WTC11 (cell line): ENCODE results near the gene AZU1. TPM values are rescaled to one million over a fixed set of nuclear protein-coding genes. Genes with fewer than 3 reads are reported as not detected.

Experiments used
- ATAC-seq: fragments of 200-7000 bp; cut with Tn5 transposase; 2 replicates; pipeline ENCODE4 v1.10.0; 2021; ENCODE audit warnings: mild to moderate bottlenecking, moderate library complexity
- CTCF ChIA-PET: fragments of 300-600 bp; sonication (Branson Sonifier 250); formaldehyde crosslinking; loops from one replicate; lab custom pipeline; 2021; ENCODE audit warnings: antibody characterized with exemption; lab: Charles Lee
- POLR2A ChIA-PET: fragments of 350-600 bp; sonication (Branson Sonifier 250); formaldehyde crosslinking; loops from one replicate; lab custom pipeline; 2021; ENCODE audit warnings: antibody characterized with exemption; lab: Charles Lee
- DNase-seq: peaks from one replicate; pipeline ENCODE4 v3.0.0; 2021; ENCODE audit warnings: low spot score
- H3K27ac Mint-ChIP-seq: 2 replicates; pipeline ENCODE4 v1.8.0; 2021; ENCODE audit warnings: mixed read lengths
- H3K27me3 Mint-ChIP-seq: 2 replicates; pipeline ENCODE4 v1.8.0; 2021; ENCODE audit warnings: low read depth, mild to moderate bottlenecking, moderate library complexity, mixed read lengths
- H3K36me3 Mint-ChIP-seq: 2 replicates; pipeline ENCODE4 v1.8.0; 2021; ENCODE audit warnings: mixed read lengths
- H3K4me1 Mint-ChIP-seq: 2 replicates; pipeline ENCODE4 v1.8.0; 2022; ENCODE audit warnings: mixed read lengths
- H3K4me3 Mint-ChIP-seq: 2 replicates; pipeline ENCODE4 v1.8.0; 2021; ENCODE audit warnings: mild to moderate bottlenecking, moderate library complexity, mixed read lengths
- H3K9me3 Mint-ChIP-seq: 2 replicates; pipeline ENCODE4 v1.8.0; 2021; ENCODE audit warnings: mixed read lengths
- AR ChIP-seq: fragments of 250-450 bp; sonication (Bioruptor Pico); IDR thresholded peaks from 2 replicates; pipeline ENCODE4 v1.9.0; 2021; ENCODE audit warnings: mild to moderate bottlenecking
- ATF2 ChIP-seq: sonication (generic); formaldehyde crosslinking; IDR thresholded peaks from 2 replicates; pipeline ENCODE4 v1.8.1; 2022; ENCODE audit warnings: low read depth, missing genetic modification reagents, borderline replicate concordance
- CDX4 ChIP-seq: fragments of 250-450 bp; sonication (Bioruptor Pico); IDR thresholded peaks from 2 replicates; pipeline ENCODE4 v1.9.0; 2021; ENCODE audit warnings: moderate library complexity, mild to moderate bottlenecking, inconsistent platforms, borderline replicate concordance
- CREB1 ChIP-seq: sonication (generic); formaldehyde crosslinking; IDR thresholded peaks from 2 replicates; pipeline ENCODE4 v1.8.0; 2023; ENCODE audit warnings: mild to moderate bottlenecking, missing genetic modification reagents
- GABPB1 ChIP-seq: sonication (generic); formaldehyde crosslinking; IDR thresholded peaks from 2 replicates; pipeline ENCODE4 v1.8.1; 2023; ENCODE audit warnings: mild to moderate bottlenecking, missing genetic modification reagents
- GRHL2 ChIP-seq: fragments of 250-450 bp; sonication (Bioruptor Pico); IDR thresholded peaks from 2 replicates; pipeline ENCODE4 v1.8.0; 2022; ENCODE audit warnings: mild to moderate bottlenecking, moderate library complexity; ENCODE audit not compliant: insufficient replicate concordance, severe bottlenecking
- GTF2I ChIP-seq: fragments of 250-450 bp; sonication (Bioruptor Pico); conservative IDR thresholded peaks from 2 replicates; pipeline ENCODE4 v1.4.0; 2021; ENCODE audit warnings: mild to moderate bottlenecking
- HMGXB4 ChIP-seq: sonication (generic); formaldehyde crosslinking; IDR thresholded peaks from 2 replicates; pipeline ENCODE4 v1.8.1; 2023; ENCODE audit warnings: mild to moderate bottlenecking, moderate library complexity, missing genetic modification reagents
- IRF2 ChIP-seq: sonication (generic); formaldehyde crosslinking; IDR thresholded peaks from 2 replicates; pipeline ENCODE4 v1.8.0; 2022; ENCODE audit warnings: low read depth, missing genetic modification reagents, borderline replicate concordance
- KAT7 ChIP-seq: sonication (generic); formaldehyde crosslinking; IDR thresholded peaks from 2 replicates; pipeline ENCODE4 v1.8.1; 2023; ENCODE audit warnings: missing genetic modification reagents, mild to moderate bottlenecking, borderline replicate concordance
- NFE2L1 ChIP-seq: sonication (generic); formaldehyde crosslinking; IDR thresholded peaks from 2 replicates; pipeline ENCODE4 v1.8.1; 2023; ENCODE audit warnings: missing genetic modification reagents
- NR2C2 ChIP-seq: sonication (generic); formaldehyde crosslinking; IDR thresholded peaks from 2 replicates; pipeline ENCODE4 v1.8.0; 2022; ENCODE audit warnings: mild to moderate bottlenecking, missing genetic modification reagents
- OVOL2 ChIP-seq: fragments of 250-450 bp; sonication (Bioruptor Pico); IDR thresholded peaks from 2 replicates; pipeline ENCODE4 v1.9.0; 2021; ENCODE audit warnings: mild to moderate bottlenecking, borderline replicate concordance
- TEAD4 ChIP-seq: sonication (generic); formaldehyde crosslinking; IDR thresholded peaks from 2 replicates; pipeline ENCODE4 v1.8.0; 2022; ENCODE audit warnings: mild to moderate bottlenecking, missing genetic modification reagents
- ZNF423 ChIP-seq: fragments of 250-450 bp; sonication (Bioruptor Pico); IDR thresholded peaks from 2 replicates; pipeline ENCODE4 v2.1.2; 2022; ENCODE audit warnings: mild to moderate bottlenecking, moderate library complexity
- ZNF671 ChIP-seq: fragments of 250-450 bp; sonication (Bioruptor Pico); IDR thresholded peaks from 2 replicates; pipeline ENCODE4 v1.8.0; 2021; ENCODE audit warnings: mild to moderate bottlenecking
- ZSCAN18 ChIP-seq: fragments of 250-450 bp; sonication (Bioruptor Pico); IDR thresholded peaks from 2 replicates; pipeline ENCODE4 v2.1.2; 2022; ENCODE audit warnings: mild to moderate bottlenecking, moderate library complexity
- total RNA-seq: library from RNA; stranded (reverse); gene quantifications from 3 replicates; pipeline ENCODE4 v1.2.3, GENCODE V29; 2021

The AZU1 gene
- total RNA-seq, 1 experiment from 2014 or later: 1.2 TPM

- ATAC-seq (no peak), DNase-seq (no peak)
- Mint-ChIP-seq H3K27me3 (no peaks in the 10 kb centered on the region), H3K36me3 (peaks cover 60% of the 10 kb centered on the region), H3K27ac (peak overlapping the region; percentile 57; the same call in 1 of the 2 replicates), H3K4me3 (no peak overlapping the region), H3K9me3 (no peaks in the 10 kb centered on the region), H3K4me1 (peaks cover 14% of the 10 kb centered on the region)
- POLR2A ChIA-PET: no interaction called here
- no peak for TF ChIP-seq TEAD4 (CRISPR knock-in tag)
- TF ChIP-seq GABPB1 (CRISPR knock-in tag): no peak
- no peak for TF ChIP-seq IRF2 (CRISPR knock-in tag)
- TF ChIP-seq GTF2I (CRISPR knock-in tag): no peak
- CTCF ChIA-PET: interaction anchor here (1.4 kb wide), 1 partner anchor 34 kb away, joined by 3 read pairs; no protein-coding TSS in a partner anchor
These were observed 20.7 kb upstream of the AZU1 start for GRCh38 chr19:806815-807421.

- Mint-ChIP-seq H3K9me3 (no peaks in the 10 kb centered on the region), H3K27me3 (no peaks in the 10 kb centered on the region), H3K4me1 (peaks cover 6% of the 10 kb centered on the region), H3K4me3 (no peak overlapping the region), H3K36me3 (peaks cover 56% of the 10 kb centered on the region), H3K27ac (peak overlapping the region; percentile 19)
- POLR2A ChIA-PET: interaction anchor here (1.7 kb wide), 1 partner anchor 9 kb away, joined by 4 read pairs; no protein-coding TSS in a partner anchor
- no peak for ATAC-seq
- CTCF ChIA-PET: interaction anchor here (0.8 to 1.4 kb wide), 2 partner anchors 31 to 35 kb away, joined by 3 read pairs; no protein-coding TSS in a partner anchor
- no peak for DNase-seq
- TF ChIP-seq AR (CRISPR knock-in tag) (no peak), CREB1 (CRISPR knock-in tag) (no peak), ZSCAN18 (CRISPR knock-in tag) (no peak), ZNF423 (CRISPR knock-in tag) (no peak), OVOL2 (CRISPR knock-in tag) (no peak), HMGXB4 (no peak), KAT7 (CRISPR knock-in tag) (no peak), ZNF671 (CRISPR knock-in tag) (no peak), NFE2L1 (no peak), CDX4 (CRISPR knock-in tag) (no peak), ATF2 (CRISPR knock-in tag) (no peak), GRHL2 (CRISPR knock-in tag) (no peak), NR2C2 (CRISPR knock-in tag) (no peak)
These were observed 19.8 kb upstream of the AZU1 start for GRCh38 chr19:807627-808422.
